ENCODE results near the gene CCL23. TPM values are rescaled to one million over a fixed set of nuclear protein-coding genes. Genes with fewer than 3 reads are reported as not detected.

The CCL23 gene
- total and polyA plus RNA-seq, 2 donors (not counting 3 experiments of a cell fraction or from before 2014, with no cell fraction given), result 1.0 to 1.1 TPM

DNA sequence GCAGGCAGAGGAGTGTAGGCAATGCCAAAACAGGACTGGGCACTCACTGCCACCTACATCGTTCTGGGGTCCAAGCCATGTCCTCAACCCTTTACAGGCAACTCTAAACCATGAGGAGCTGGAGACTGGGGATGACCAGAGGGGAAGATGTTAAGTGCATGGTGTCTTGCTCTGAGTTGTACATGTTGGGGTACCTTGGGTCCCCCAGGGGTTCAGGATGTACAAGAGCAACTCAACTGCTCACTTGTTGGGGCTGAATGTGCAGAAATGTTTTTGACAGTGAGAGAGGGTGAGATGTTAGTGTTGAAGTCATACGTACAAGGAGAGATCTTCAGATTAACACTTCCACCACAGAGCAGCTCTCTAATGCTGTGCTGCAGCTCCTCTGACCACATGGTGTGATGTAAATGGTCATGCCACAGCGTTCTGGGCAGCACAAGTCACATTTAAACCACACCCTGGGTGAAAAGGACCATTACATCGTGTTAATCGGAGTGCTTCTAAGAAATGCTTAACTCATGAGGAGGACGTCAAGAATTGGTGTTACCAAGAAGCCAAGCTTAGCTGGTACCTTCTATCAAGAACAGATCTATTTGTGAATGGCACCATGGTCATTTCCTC lies 48.7 kb upstream of the CCL23 start:
- FAIRE-seq, result no peak
- H4K20me1 ChIP-seq (replicated peaks; ENCODE audit: control insufficient read depth, extremely low read depth, insufficient read depth, low read length), result no peaks in the 10 kb centered on the region
- no peak for DNase-seq (ENCODE audit: low read depth, low spot score)
- ChIA-PET POLR2A (no interaction called here), CTCF (interaction anchor here (1.0 to 1.5 kb wide), 2 partner anchors 21 to 97 kb away, joined by 4 read pairs; no protein-coding TSS in a partner anchor)
- no peaks in the 10 kb centered on the region for H3K27me3 ChIP-seq (ENCODE audit: control insufficient read depth in 2 of 2, insufficient read depth in 2 of 2, low read length in 2 of 2)
- H3K9me1 ChIP-seq (replicated peaks; ENCODE audit: control insufficient read depth, extremely low read depth, insufficient read depth, low read length), result no peaks in the 10 kb centered on the region
- no peak overlapping the region for H2AFZ ChIP-seq (ENCODE audit: low read depth, low read length)
- H3K4me1 ChIP-seq (ENCODE audit: control insufficient read depth, extremely low read depth, insufficient read depth, low read length), result no peaks in the 10 kb centered on the region
- dilution Hi-C loops (cut with MboI; ENCODE audit: extremely low pct_ligation_motif_present, low sequenced_read_pairs) (no loop called here), intact Hi-C loops (cut with micrococcal nuclease) (no loop called here)
- H3K9me3 ChIP-seq (replicated peaks; ENCODE audit: control insufficient read depth, insufficient read depth, low read length), result no peaks in the 10 kb centered on the region
- no peaks in the 10 kb centered on the region for H3K36me3 ChIP-seq (ENCODE audit: control insufficient read depth in 2 of 2, extremely low read depth in 1 of 2, insufficient read depth in 2 of 2, low read length in 2 of 2)
- TF ChIP-seq EZH2 (IDR thresholded peaks at IDR 0.05; ENCODE audit: borderline replicate concordance, low read depth, low read length, severe bottlenecking) (no peak), JUN (IDR thresholded peaks at IDR 0.05; ENCODE audit: borderline replicate concordance, insufficient read depth, insufficient read length, low read depth) (no peak), MYC (IDR thresholded peaks at IDR 0.05; ENCODE audit: low read depth, low read length) (no peak), POLR2AphosphoS5 (IDR thresholded peaks at IDR 0.05; ENCODE audit: insufficient read depth, low read depth, low read length) (no peak), FOS (IDR thresholded peaks at IDR 0.05; ENCODE audit: borderline replicate concordance, insufficient read depth, low read length) (no peak), POLR2A (IDR thresholded peaks at IDR 0.05; ENCODE audit: low read depth, low read length) (no peak), GATA2 (IDR thresholded peaks at IDR 0.05; ENCODE audit: insufficient read depth, insufficient read length, low read depth, low read length) (no peak)
- TF ChIP-seq, protein P1, sequence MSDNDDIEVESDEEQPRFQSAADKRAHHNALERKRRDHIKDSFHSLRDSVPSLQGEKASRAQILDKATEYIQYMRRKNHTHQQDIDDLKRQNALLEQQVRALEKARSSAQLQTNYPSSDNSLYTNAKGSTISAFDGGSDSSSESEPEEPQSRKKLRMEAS (IDR thresholded peaks at IDR 0.05; ENCODE audit: insufficient read depth, insufficient read length), result no peak
- TF ChIP-seq, protein P2, sequence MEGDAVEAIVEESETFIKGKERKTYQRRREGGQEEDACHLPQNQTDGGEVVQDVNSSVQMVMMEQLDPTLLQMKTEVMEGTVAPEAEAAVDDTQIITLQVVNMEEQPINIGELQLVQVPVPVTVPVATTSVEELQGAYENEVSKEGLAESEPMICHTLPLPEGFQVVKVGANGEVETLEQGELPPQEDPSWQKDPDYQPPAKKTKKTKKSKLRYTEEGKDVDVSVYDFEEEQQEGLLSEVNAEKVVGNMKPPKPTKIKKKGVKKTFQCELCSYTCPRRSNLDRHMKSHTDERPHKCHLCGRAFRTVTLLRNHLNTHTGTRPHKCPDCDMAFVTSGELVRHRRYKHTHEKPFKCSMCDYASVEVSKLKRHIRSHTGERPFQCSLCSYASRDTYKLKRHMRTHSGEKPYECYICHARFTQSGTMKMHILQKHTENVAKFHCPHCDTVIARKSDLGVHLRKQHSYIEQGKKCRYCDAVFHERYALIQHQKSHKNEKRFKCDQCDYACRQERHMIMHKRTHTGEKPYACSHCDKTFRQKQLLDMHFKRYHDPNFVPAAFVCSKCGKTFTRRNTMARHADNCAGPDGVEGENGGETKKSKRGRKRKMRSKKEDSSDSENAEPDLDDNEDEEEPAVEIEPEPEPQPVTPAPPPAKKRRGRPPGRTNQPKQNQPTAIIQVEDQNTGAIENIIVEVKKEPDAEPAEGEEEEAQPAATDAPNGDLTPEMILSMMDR (IDR thresholded peaks at IDR 0.05; ENCODE audit: extremely low read depth in 1 of 2, insufficient read depth in 1 of 2, low read depth in 1 of 2, low read length in 2 of 2), result no peak
- no peak overlapping the region for H3K9ac ChIP-seq (replicated peaks; ENCODE audit: extremely low read depth, insufficient read depth, low read length)
- no peak overlapping the region for H3K27ac ChIP-seq (ENCODE audit: insufficient read depth, low read depth, low read length)
- H3K4me3 ChIP-seq (replicated peaks in 1 of 3; ENCODE audit: insufficient read depth in 1 of 3, low read depth in 1 of 3, low read length in 3 of 3), result no peak overlapping the region
- no peaks in the 10 kb centered on the region for H3K79me2 ChIP-seq (ENCODE audit: control insufficient read depth, insufficient read depth, low read length)
- H3K4me2 ChIP-seq (ENCODE audit: insufficient read depth, low read length), result no peak overlapping the region
- no TSS peak for BruUV-seq (replicated peaks)

All from endothelial cell of umbilical vein (primary cell).